GM18517 (cell line): Measurements from ENCODE around the gene PTPRU.

Experiments
- ATAC-seq: cut with Tn5 transposase; IDR thresholded peaks from one replicate; pipeline ENCODE4 v1.9.1; 2021; ENCODE audit warnings: mild to moderate bottlenecking, moderate library complexity; ENCODE audit not compliant: unreplicated experiment

Gene PTPRU

DNA sequence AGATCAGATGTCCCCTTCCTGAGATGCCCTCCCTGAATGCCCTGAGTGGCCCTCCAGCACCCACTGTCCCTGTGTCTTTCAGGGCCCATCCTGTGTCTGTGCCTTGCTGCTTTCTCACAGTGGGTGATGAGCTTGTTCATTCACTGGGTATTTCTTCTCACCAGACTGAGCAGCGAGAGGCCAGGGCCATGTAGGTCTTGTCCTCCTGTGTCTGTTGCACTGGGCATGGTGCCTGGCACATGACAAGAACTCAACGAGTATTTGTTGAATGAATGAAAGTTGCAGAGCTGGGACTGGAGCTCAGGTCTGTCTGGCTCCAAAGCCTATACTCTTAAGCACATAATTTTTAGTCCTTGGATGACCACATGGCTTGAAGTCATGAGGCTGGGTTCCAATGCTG lies 93.8 kb downstream of the PTPRU start:
- ATAC-seq, result no peak

DNA sequence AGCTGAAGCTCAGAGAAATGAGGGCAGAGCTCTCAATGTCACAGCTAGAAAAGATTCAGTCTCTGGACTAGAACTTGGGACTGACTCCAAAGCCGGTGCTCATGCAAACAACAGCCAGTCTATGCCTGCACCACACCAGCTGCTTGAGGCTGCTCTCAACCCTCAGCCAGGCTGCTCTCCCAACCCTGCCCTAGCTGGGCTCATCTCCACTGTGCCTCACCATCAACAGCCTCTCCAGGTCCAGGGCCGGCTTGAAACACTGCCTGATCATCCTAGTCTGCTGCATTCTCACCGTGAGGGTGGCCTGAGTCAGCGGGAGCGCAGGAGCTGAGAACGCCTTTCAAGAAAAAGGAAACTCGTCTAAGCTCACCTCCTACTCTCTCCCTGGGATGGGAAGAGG lies 94.5 kb downstream of the PTPRU start:
- no peak for ATAC-seq

DNA sequence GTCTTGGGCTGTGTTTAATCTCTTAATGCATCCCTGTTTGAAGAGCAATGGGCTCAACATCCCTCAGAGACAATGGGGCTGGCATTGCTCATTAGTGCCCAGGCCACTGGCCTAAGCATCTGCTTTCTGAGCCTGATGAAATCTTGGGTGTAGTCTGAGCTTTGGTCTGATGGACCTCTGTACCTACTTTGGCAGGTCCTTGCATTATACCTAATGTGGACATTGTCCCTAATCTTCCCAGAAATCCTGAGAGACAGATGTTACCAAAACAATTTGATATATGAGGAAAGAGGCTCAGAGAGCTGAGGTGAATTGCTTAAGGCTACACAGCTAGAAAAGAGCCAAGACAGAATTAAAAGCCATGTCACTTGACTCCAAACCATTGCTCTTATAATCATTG lies 95.0 kb downstream of the PTPRU start:
- no peak for ATAC-seq

DNA sequence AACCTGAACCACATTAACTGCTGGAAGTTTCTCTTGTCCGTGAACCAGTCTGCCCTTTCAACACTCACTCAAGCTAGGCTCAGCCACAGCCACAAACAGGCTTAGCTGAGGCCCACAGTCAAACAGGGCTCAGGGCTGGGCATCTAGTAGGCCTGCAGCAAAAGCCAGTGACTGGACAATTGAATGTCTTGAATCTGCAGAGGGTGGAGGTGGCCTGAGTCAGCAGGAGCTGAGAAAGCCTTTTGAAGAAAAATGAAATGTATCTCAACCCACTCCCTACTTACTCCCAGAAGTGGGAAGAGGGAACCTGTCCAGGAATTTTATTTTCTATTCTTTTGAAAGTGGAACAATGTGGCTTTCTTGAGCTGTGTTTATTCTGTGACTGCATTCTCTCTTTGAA lies 95.4 kb downstream of the PTPRU start:
- no peak for ATAC-seq

DNA sequence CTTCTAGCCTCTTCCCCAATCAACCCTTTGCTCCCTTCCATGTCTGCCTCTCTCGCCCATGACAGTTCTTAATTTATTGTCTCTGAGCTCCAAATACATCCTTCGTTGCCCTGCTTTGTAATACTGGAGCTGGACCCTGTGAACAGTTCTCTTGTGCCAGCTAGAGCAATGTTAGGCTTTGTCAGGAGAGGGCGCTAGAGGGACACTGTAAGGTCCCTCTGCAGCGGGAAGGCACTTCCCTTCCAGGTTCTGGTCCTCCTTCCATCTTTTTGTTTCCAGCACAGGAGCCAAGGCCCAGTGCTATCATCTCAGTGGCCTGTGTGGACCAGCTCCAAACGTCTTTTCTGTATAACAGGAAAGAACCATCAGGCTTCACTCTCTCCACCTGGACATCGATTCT lies 95.9 kb downstream of the PTPRU start:
- no peak for ATAC-seq

DNA sequence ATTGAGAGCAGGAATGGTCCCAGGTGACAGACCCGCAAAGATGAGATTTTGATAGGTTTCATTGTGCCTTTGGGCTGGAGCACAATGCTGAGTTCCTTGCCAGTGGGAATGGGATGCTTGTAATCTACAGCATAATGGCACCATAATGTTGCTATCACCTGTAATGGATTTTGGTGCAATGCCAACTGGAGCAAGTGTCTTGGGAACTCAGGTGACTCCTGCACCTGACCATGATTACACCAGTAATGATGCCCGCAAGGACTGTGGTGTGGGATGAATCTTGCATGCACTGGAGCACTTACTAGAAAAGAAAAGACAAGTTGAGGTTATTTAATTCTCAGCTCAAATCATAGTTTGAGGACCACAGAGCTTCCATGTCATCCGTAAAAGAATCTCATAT lies 96.7 kb downstream of the PTPRU start:
- ATAC-seq, result no peak

DNA sequence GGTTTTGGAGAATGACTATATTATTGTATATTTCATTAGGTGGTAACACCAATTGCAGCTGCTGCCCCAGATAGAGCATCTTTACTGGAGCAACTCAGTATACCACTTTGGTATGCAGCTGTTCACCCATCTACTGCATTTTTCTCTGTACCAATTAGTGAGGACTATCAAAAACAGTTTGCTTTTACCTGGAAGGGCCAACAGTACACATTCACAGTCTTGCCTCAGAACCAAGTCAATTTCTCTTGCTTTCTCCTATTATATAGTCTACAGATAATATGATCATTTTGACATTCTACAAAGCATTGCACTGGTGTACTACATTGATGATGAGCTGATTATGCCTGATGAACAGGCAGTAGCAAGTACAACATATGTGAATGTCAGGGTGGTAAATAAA lies 99.3 kb downstream of the PTPRU start:
- no peak for ATAC-seq

DNA sequence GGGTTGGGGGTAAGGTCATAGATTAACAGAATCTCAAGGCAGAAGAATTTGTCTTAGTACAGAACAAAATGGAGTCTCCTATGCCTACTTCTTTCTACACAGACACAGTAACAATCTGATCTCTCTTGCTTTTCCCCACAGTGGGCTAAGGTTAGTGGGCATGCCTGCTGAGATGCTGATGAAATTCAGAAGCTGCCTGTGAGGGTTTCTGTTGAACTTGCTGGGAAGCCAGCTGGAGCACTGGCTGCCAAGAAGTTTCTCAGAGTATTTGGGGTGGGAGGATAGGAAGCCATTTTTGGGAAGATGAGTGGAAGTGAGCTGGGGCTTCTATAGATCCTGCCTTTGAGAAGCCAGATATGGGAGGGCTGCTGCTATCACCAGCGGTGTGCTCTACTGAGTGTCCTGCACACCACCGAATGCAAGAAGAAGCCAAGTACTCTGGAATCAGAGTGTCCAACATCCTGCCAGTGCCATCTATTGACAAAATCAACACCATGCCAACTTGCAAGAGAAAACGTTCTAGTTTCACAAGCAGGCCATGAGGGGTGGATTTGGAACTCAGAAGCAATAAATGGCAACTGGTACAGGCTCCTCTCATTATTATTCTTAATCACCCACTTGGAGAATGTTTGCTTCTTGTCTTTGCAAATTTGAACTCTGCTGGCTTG lies 102.7 kb downstream of the PTPRU start:
- no peak for ATAC-seq

DNA sequence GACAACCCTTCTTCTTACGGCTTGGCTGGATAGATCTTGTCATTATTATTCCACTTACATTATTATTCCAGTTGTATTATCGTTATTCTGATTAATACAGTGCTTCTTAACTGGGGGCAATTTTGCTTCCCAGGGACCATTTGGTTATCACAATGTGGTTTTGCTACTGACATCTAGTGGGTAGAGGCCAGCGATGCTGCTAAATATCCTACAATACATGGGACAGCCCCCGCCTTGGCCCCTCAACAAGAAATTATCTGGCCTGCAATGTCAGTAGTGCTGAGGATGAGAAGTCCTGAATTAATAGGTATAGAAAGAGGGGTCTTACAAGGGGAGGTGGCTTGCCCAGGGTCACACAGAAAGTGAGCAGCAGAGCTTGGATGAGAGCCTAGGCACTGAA lies 105.6 kb downstream of the PTPRU start:
- no peak for ATAC-seq

DNA sequence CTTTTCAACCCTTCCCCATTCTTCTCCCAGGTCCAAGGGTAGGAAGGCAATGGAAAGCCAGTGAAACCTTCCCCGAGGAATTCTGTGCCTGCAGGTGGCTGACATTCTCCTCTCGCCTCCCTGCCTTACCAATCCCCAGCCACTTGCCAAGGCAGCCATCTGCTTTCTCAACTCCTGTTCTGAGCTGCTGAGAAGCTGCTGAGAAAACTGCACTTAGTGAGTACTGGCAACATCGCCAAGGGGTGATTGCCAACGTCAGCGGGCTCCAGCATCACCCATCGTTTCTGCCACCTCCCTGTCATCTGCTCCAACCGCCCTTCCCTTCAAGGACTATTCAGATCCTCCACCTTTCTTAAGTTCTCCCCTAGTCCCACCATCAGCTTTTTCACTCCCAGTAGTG lies 106.0 kb downstream of the PTPRU start:
- ATAC-seq, result no peak

DNA sequence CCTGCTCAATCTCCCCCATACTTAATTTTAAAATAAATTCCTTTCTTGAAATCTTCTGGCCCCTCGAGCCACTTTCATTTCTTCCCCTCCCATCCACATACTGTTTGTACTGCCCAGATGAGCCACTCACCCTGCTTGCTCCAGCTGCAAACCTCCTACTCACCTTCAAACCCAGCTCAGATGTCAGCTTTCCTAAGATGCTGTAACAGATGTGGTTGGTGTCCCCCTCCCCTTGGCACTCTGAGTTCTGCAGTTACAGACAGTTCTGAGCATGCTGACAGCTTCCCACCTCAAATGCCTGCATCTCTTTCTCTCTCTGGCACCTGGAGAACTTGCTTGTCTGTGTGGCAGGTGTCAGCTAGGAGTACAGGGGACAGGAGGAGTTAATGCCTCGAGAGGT lies 106.7 kb downstream of the PTPRU start:
- ATAC-seq, result no peak

DNA sequence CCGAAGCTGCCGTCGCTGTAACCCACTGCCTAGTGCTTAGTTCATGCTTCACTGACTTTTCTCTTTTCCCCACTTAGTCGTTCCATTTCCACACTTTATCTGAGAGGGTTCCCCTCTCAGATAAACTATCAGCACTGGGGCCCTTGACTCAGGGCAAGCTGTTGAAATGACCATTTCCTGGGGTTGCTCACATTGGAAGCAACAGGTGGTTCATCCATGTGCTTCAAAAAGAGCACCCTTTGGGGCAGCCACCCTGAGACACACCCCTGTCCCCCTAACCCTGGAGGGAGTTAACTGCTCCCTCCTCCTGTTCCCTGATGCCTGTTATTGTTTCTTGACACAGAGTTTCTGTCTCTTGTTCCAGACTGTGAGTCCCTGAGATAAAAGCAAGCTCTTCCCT lies 107.2 kb downstream of the PTPRU start:
- ATAC-seq, result no peak

DNA sequence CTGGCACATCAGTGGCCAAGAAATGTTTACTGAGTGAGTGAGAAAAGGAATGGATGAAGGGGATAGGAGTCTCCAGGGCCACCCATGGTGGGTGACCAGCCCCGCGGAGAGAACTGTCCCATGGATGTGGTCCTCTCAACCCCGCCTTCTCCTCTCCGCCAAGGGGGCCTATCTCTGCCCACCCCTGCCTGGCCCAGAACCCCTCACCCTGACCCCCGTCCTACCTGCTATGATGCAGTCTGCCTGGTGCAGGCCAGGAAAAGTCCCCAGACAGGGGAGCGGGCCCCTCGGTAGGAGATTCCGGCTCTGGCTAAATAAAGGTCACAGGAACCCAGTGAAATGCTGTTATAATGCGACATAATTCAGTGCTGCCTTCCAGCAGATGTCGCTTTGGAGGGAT lies 107.6 kb downstream of the PTPRU start:
- ATAC-seq, result no peak

DNA sequence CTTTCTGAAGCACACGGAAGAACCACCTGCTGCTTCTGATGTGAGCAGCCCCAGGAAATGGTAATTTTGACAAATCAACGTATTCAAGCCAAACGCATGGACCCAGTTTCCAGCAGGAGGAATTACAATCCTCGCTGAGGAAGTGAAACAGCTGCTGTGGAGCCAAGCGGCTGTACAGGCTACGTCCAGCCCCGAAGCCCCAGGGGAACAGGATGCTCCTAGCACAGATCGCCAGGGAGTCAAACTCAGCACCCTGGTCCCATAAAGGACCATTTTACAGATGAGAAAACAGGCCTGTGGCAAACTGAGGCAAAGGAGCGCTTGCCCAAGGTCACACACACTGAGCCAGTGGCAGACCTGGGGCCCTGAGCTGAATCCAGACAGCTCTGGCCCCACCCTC lies 108.0 kb downstream of the PTPRU start:
- ATAC-seq, result no peak

DNA sequence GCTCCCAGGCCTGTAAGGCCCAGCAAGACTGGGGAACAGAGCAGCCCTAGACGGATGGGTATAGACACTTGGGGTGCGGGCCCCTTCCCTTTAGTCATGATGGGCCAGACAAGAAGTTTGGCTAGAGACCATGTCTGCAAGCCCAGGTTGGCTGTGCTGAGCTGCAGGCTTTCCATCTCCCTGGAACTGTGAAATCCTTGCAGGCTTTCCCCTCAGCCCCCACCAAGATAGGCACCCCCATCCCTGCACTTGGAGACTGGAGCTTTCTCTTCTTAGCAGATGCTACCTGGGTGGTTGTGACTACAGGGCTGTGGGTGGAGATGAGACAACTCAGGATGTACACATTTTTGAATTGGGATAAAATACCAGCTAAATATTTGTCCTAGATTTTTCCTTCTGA lies 110.3 kb downstream of the PTPRU start:
- no peak for ATAC-seq

DNA sequence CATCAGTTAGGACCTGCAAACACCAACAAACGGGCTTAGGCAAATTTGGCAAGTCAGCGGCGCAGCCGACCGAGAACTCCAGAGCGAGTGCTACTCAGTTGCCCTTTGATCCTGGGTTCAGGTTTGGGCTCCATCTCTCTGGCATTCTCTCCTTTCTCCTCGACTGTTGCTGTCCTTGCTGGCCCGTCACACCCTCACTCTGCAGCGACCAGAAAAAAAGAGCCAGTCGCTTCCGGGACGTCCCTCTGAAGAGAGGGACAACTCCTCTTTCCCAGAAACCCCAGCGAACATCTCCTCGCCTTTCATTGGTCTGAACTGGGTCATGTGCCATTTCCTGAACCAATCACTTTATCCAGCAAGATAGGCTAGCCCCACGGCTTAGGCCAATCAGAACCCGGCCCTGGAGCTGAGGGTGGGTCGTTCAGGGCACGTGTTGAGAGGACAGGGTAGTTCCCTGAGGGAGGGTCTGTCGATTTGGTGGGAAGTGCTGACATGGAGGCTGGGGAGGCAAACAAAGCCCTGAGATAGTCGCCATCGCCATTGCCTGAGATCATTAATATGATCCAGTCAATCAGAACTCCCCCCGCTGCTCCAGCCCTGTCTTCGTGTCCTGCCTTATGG lies 113.7 kb downstream of the PTPRU start:
- ATAC-seq, result no peak

DNA sequence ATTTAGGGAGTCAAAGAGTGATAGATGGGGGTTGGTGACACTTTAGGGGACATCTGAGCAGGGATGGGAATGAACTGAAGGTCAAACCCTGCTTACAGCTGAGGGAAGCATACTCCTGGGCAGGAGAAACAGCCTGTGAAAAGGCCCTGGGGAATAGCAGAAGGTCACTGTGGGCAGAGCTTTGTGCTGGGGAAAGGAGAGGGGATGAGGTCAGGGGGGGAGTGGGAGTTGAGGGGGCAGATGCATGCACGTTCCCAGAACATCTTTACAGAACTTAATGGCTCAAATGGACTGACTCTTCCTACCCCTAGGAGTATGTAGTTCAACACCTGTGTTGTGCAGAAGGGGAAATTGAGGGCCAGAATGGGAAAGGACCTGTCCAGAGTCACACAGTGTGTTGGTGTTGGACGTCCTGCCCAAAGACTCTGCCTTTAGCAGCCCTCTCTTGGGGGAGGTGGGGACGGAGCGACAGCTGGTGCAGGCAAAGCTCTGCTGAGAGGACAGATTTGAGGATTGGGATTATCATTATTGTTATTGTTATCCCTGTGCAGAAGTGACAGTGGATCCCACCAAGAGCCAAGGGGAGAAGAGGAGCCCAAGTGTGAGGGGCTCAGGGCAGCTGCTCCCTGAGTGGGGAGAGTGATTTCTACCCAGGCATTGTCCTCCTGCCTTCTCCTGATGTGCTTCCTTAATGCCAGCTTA lies 116.5 kb downstream of the PTPRU start:
- no peak for ATAC-seq

DNA sequence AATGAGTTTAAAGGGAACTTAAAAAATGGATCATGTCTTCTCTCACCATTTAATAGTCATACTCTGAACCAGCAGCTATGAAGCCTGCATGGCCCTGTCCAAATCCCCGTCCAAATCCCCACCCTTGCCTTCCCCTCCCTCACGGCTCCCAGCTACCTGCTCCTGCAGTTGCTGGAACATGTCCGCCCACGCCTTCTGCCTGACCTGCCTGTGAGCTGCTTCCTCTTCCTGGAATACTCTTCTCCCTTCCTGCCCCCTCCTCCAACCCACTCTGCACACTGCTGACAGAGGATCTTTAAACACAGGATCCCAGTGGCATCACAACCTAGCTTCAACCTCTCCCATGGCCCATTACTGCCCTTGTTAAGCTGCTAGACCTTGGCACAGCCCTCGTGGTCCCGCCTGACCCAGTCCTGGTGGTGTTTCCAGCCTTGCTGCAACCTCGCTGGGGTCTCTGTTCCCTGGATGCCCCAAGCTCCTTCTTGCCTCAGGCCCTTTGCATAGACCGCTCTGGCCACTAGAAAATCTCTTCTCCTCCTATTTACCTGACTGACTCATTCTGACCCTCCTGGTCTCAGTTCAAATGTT lies 118.3 kb downstream of the PTPRU start:
- no peak for ATAC-seq

DNA sequence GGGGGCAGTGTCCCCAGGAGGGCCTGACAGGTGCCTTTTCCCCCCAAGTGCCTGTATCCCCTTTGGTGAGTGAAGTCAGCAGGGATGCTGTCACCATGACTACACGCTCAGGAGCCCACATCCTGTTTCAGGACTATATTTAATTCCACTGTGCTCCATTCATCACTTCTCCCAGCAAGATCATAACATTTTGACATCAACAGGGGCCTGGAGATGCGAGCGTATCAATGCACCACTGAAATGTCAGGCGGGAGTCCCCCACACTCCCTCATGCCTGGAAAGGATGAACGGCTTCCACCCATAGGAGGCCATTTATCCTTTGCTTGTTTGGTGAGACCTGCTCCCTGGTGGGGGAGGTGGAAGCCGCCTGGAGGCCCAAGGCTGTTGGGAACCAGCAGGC lies 119.1 kb downstream of the PTPRU start:
- no peak for ATAC-seq

DNA sequence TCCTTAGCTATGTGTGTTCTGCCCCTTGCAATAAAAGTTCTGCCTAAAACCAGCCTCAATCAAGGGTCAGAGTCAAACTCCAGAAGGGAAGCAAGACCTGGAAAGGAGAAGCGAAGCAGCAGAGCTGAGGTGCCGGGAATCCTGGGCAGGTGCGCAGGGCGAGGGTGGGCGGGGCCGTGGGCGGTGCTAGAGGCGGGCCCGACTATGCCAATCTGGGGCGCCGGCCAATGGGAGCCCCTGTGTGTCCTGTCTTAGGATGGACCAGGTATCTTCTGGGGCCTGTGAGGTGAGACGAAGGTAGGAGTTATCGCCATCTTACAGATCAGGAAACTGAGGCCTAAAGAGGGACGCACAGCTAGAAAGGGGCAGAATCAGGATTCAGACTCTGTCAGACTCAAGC lies 120.3 kb downstream of the PTPRU start:
- no peak for ATAC-seq

DNA sequence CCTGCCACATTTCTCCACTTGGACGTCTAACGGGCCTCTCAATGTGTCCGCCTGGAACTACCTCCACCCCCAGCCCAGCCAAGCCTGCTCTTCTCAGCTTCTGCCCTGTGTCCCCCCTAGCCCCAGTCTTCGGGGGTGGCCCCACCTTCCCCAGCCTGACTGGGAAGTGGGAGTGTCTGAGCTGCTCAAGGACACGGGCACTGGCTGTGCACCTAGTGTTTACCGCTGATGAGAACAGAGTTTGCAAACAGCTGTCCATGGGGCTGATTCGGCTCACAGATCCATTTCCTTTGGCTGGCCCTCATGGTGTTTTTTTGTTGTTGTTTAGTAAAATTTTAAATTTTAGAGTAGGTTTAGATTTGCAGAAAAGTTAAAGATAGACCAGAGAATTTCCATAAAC lies 121.1 kb downstream of the PTPRU start:
- ATAC-seq, result no peak

DNA sequence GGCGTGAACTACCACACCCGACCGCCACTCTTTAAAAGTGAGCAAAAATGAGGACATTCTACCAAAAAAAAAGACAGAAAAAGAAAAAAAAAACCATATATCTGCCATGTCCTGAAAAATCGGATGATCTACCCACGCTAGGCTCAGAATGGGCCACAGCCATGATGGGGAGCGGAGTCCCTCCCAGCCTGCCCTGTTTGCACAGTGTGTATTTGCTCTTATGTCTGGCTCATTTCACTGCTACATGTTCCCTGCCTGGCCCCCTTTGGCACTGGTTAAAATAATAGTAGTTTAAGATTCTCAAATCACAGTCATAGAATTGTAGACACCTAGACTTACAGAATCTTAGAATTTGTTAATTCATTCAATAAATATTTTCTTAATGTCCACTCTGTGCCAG lies 121.9 kb downstream of the PTPRU start:
- no peak for ATAC-seq
